H7 (cell line): ENCODE data around the gene MOV10L1. TPM values are rescaled to one million over a fixed set of nuclear protein-coding genes. Genes with fewer than 3 reads are reported as not detected.
"Not testable (repeated sequence)": the region's sequence is repeated elsewhere in the genome, so short reads cannot be mapped to it uniquely, and the experiment has no call there.

ENCODE experiments used
- DNase-seq: peaks from one replicate; pipeline ENCODE4 v3.0.0; 2012
- H3K27me3 ChIP-seq: 2 replicates; pipeline ENCODE4 v1.6.0; 2011; ENCODE audit warnings: mild to moderate bottlenecking, low read length; ENCODE audit not compliant: control insufficient read depth, insufficient read depth
- H3K36me3 ChIP-seq: replicated peaks from 2 replicates; pipeline ENCODE4 v1.5.1; 2011; ENCODE audit warnings: low read length; ENCODE audit not compliant: control insufficient read depth, insufficient read depth
- H3K4me3 ChIP-seq: 2 replicates; pipeline ENCODE4 v1.5.1; 2011; ENCODE audit warnings: low read depth, mild to moderate bottlenecking, control low read depth, low read length, moderate library complexity; ENCODE audit not compliant: insufficient read depth
- total RNA-seq: library from RNA; depleted of rRNA; stranded (reverse); fragments of >200 nt; shearing (Covaris generic); gene quantifications from 2 replicates; pipeline ENCODE4 v1.2.3, GENCODE V29; 2014

Gene MOV10L1
- total RNA-seq, 1 experiment from 2014 or later, result not detected

DNA sequence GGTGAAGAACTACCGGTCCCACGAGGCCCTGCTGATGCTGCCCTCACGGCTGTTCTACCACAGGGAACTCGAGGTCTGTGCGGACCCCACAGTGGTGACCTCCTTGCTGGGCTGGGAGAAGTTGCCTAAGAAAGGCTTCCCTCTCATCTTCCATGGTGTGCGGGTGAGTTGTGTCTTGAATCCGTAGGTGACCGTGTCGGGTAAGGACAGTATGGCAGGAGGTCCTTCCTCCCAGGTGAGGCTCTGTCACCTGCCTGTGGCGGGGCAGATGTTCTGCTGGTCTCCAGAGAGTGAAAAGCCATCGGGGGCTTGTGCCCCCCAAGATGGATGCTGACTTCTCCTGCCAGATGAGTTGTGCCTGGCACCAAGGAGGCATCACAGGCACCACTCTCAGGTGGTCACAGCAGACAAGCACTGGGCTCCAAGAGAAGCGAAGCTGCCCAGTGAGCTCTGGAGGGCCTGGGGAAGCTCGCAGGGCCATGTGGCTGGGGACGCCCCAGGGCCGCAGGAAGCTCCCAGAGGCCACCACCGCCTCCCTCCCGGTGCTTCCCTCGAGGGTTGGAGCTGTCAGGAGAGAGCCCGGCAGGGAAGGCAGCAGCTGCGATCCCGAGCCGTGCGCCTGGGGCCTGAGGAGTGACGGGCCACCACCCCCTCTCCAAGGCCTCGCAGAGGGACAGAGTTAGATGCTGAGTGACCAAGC is 63.4 kb downstream of the MOV10L1 start:
- no peaks in the 10 kb centered on the region for H3K36me3 ChIP-seq
- DNase-seq, result peak; percentile 49
- H3K4me3 ChIP-seq, result no peak overlapping the region
- H3K27me3 ChIP-seq, result no peaks in the 10 kb centered on the region

DNA sequence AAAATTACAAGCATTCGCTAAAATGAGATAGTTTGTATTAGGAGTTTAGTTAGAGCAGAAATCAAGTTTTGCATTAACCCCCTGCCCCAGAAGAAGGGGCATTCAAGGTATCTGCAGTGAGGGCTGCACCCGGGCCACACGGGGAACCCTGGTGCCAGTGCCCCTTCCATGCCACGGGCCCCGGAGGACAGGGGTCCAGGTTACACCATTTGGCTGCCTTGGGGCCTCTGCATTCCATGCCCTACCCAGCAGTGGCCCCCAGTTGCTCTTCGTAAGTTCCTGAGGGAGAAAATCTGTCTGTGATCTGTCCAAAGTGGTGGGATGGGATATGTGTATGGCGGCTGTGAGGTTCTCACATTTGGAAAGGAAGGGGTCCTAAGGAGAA is 63.9 kb downstream of the MOV10L1 start:
- DNase-seq, result no peak
- Histone ChIP-seq H3K4me3 (no peak overlapping the region), H3K27me3 (no peaks in the 10 kb centered on the region), H3K36me3 (no peaks in the 10 kb centered on the region)

DNA sequence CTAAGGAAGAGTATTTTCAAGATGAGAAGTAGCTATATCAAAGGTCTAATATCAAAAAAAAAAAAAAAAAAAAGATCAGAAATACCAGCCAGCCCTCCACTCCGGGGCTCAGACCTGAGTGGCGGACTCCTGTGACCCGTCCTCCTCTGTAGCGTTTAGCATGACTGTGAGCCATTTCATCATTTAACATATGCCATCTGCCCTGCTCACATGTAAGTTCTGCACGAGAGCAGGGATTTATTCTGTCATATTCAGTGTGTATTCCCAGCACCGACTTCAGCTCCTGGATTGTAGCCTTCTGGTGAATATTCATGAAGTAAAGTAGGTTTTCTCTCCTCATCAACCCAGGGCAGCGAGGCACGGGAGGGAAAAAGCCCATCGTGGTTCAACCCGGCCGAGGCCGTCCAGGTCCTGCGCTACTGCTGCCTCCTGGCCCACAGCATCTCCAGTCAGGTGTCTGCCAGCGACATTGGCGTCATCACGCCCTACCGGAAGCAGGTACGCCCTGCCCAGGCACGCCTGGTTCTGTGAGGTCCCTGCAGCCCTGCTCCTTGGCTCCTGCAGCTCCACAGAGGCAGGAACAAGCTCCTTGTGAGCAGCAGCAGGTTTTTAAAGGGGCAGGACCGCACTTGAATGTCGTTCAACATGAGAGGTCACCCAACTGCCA is 68.0 kb downstream of the MOV10L1 start:
- peak; percentile 44 for DNase-seq
- H3K36me3 ChIP-seq, result no peaks in the 10 kb centered on the region
- H3K27me3 ChIP-seq, result no peaks in the 10 kb centered on the region
- no peak overlapping the region for H3K4me3 ChIP-seq

DNA sequence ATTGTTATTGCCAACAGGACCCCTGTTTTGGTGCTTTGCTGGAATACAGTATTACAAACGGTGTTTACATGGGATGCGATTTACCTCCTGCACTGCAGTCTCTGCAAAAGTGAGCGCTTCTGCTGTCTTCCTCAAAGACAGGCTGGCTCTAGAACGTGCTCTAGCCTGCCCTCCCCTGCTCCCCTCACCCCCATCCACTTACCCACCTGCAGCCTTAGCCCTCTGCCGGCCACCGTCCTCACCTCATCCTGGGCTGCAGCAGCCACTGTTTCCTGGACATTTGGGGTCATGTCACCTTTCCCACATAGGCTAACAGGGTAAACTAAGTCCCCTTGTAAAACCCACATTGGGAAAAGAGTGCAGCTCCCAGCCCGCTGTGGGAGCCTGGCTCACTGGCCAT is 71.1 kb downstream of the MOV10L1 start:
- Histone ChIP-seq H3K36me3 (no peaks in the 10 kb centered on the region), H3K4me3 (no peak overlapping the region), H3K27me3 (no peaks in the 10 kb centered on the region)
- peak; percentile 78 for DNase-seq

DNA sequence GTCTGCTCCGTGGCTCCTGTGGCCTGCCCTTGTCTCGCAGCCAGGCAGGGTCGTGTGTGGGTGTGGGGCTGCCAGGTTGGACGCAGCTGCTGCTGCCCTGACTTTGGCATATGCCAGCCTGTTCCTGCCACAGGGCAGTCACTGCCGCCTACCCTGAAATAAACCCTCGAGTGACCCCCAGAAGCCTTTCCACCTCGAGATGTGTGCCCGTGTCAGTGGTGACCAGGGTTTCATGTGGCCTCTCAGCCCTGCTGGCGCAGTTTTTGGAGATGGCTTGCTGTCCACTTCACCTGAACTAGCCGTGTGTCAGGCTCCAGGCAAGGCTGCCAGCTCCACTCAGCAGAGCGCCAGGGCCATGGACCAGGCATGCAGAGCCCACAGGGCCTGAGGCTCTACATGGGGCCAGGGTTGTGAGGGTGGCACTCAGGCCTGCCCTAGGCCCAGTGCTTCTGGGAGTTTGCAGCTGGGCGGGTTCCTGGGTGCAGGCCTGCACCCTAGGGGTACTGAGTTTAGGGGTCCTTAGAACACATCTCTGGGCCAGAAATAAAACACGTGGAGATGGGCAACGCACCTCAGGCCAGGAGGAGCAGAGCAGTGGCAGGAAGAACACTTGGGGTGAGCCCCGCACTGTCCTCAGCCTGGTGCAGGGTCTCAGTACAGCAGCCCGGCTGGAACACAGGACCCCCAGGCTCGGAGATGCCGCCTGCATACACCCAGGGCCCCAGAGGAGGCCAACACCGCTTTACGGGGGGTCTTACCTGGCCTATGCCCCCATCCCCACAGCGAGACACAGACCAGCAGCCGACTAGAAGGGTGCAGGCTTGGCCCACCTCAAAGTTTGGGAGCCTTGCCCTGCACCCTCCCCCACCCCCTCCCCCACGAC is 71.9 kb downstream of the MOV10L1 start:
- Histone ChIP-seq H3K36me3 (no peaks in the 10 kb centered on the region), H3K27me3 (no peaks in the 10 kb centered on the region), H3K4me3 (no peak overlapping the region)
- peak; percentile 43 for DNase-seq

DNA sequence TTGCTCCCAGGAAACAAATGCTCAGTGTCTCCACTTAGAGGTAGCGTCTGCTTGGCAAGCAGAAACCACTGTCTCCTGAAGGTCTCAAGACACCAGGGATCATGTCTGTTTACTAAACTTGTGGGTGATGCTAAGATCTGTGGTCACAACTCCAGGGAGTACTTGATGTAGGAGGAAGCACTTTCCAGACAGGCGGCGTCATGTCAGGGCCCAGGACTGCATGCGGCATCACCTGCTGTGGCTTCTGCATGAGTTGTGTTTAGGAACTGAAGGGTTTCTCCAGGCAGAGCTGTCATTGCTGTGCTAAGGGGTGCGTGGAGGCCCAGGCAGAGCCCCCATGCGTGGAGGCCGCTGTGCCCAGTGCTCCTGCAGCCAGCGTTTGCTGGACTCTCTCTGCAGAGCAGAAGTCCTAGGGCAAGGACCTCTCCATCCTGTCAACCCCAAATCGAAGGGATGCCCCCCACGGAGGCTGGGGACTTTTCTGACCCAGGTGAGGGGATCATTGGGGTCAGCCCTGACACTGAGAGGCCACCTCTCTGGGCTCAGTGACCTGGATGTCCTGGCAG is 72.7 kb downstream of the MOV10L1 start:
- no peak for DNase-seq
- H3K27me3 ChIP-seq, result no peaks in the 10 kb centered on the region
- no peak overlapping the region for H3K4me3 ChIP-seq
- H3K36me3 ChIP-seq, result no peaks in the 10 kb centered on the region

DNA sequence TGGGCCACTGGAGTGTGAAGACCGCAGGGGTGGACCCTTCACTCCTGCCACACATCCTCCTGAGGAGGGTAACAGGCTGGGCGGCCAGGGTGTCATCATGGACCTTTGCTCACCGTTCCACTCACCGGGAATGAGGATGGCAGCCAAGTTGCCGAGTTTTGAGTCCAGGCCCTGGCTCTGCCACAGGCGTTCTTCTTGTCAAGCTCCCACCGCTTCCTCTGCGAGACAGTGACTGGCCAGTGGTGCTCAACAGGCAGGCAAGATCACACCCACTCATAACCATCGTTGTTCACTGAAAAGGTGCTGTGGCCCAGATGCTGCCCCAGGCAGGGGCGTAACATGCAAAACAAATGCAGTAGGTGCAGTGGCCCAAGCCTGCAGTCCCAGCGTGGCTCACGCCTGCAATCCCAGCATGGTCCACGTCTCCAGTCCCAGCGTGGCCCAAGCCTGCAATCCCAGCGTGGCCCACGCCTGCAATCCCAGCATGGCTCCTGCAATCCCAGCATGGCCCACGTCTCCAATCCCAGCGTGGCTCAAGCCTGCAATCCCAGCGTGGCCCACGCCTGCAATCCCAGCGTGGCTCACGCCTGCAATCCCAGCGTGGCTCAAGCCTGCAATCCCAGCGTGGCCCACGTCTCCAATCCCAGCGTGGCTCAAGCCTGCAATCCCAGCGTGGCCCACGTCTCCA is 75.8 kb downstream of the MOV10L1 start:
- Histone ChIP-seq H3K36me3 (no peaks in the 10 kb centered on the region), H3K4me3 (no peak overlapping the region), H3K27me3 (peaks cover 9% of the 10 kb centered on the region)
- DNase-seq, result no peak

DNA sequence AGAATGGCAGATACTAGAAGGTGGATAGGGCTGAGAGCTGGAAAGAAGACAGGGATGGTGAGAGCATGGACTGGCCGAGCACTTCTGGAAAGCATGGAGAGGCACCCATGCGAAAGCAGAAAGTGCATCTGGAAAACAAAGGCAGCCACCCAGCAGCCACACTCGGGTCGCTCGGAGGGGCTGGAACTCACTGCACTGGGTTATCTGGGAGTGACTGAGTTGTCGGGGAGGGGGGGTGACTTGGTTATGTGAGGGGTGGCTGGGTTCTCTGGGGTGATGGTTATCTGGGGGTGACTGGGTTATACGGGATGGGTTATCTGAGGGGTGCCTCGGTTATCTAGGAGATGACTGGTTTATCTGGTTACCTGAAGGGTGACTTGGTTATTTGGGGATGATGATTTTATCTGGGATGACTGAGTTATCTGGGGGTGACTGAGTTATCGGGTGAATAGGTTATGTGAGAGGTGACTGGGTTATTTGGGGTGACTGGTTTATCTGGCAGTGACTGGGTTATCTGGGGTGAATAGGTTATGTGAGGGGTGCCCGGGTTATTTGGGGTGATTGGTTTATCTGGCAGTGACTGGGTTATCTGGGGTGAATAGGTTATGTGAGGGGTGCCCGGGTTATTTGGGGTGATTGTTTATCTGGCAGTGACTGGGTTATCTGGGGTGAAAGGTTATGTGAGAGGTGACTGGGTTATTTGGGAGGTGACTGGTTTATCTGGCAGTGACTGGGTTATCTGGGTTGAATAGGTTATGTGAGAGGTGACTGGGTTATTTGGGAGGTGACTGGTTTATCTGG is 78.1 kb downstream of the MOV10L1 start:
- Histone ChIP-seq H3K27me3 (peaks cover 19% of the 10 kb centered on the region), H3K4me3 (no peak overlapping the region), H3K36me3 (no peaks in the 10 kb centered on the region)
- DNase-seq, result no peak

DNA sequence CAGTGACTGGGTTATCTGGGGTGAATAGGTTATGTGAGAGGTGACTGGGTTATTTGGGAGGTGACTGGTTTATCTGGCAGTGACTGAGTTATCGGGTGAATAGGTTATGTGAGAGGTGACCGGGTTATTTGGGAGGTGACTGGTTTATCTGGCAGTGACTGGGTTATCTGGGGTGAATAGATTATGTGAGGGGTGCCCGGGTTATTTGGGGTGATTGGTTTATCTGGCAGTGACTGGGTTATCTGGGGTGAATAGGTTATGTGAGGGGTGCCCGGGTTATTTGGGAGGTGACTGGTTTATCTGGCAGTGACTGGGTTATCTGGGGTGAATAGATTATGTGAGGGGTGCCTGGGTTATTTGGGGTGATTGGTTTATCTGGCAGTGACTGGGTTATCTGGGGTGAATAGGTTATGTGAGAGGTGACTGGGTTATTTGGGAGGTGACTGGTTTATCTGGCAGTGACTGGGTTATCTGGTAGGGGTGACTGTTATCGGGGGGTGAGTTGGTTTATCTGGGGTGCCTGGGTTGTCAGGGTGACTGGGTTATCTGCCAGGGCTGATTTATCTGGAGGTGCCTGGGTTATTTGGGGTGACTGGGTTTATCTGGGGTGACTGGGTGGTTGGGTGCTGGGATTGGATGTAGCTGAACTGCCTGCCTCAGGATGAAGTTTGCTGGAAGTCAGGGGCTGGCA is 78.8 kb downstream of the MOV10L1 start:
- not testable (repeated sequence) for H3K4me3 ChIP-seq, H3K36me3 ChIP-seq, DNase-seq
- peaks cover 19% of the 10 kb centered on the region for H3K27me3 ChIP-seq

DNA sequence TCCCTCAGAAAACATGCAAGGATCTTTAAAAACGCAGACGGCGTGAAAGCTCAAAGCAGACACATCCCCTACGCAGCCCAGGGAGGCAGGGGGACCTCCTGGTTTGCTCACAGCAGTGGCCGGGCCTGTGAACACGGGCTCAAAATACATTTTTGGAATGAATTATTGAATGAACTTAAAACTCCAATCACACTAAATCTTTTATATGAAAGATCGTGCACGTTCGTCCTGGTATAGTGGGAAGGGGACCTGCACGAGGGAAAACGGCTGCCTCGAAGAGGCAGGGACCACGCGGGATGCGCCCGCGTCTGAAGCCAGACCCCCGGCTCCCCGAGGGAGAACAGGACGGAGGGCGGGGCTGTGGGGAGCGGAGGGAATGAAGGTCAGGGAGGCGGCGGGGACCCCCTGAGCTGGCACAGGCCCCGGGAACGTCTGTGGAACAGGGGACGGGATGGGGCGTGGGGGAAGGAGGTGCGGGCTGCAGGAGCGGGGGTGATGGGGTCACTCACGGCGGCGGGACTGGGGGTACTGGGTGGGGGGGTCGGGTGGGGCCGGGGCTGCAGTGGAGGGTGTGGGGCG is 79.5 kb downstream of the MOV10L1 start:
- H3K27me3 ChIP-seq, result peaks cover 19% of the 10 kb centered on the region
- H3K4me3 ChIP-seq, result peak overlapping the region; percentile 49
- no peaks in the 10 kb centered on the region for H3K36me3 ChIP-seq
- peak; percentile 78 for DNase-seq

DNA sequence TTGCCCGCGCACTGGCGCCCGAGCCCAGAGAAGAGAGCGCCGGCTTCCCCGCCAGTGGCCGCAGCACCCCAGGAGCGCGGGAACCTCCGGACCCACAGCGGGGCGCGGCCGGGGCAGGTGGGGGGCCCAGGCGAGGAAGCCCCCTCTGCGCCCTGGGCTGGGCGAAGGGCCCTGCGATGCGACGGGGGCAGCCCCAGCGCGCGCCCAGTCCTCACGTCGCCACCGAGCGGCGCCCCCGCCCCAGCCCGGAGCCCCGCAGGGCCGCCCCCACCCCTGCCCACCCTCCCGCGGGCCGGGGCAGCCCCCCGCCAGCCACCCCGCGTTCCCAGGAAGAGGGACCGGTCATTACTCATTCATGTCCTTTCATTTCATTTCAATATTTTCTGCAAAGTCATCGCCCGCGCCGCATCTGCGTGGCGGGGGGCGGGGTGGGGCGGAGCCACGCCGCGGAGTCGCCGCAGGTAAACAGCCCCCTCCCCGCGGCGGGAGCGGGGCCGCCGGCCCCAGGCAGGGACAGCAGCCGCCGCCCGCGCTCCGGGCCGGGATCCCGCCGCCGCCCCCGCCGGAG is 80.1 kb downstream of the MOV10L1 start:
- peak; percentile 93 for DNase-seq
- H3K4me3 ChIP-seq, result peak overlapping the region; percentile 49
- no peaks in the 10 kb centered on the region for H3K36me3 ChIP-seq
- H3K27me3 ChIP-seq, result peaks cover 19% of the 10 kb centered on the region

DNA sequence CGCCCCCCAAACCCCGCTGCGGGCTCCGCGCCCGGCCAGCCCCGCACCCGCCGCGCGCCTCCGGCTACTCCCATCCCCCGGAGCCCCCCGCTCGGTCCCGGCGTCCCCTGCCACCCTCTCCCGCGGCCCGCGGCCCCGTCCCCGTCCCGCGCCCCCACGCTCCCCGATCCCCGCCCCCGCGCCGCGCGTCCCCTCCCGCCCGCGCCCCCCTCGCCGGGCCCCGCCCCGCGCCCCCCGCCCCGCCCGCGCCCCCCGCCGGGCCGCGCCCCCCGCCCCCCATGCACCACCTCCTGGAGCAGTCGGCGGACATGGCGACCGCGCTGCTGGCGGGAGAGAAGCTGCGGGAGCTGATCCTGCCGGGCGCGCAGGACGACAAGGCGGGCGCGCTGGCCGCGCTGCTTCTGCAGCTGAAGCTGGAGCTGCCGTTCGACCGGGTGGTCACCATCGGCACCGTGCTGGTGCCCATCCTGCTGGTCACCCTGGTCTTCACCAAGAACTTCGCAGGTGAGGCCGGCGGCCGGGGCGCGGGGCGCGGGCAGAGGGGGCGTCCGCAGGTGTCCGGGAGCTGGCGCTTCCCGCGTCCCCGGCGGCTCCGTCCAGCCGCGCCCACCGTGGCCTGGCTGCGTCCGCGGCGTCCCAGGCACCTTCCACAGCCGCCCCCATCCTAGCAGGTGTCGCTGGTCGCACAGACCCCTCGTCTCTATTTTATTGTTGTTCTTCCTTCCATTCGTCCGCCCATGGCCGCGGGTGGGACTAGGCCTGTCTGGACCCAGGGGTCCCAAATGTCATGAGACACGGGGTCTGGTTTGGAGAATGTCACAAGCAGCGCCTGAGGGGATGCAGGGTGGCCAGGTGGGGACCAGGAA is 80.9 kb downstream of the MOV10L1 start, which contains the start of gene PANX2:
Gene PANX2, plus strand, starts transcription at position 279 of the 866 bp plus-strand sequence. Its CDS starts 0 bp downstream, at position 279.
- Histone ChIP-seq H3K27me3 (peaks cover 19% of the 10 kb centered on the region), H3K4me3 (peak within 1 kb of the TSS; percentile 65), H3K36me3 (no peaks in the 10 kb centered on the region)
- peak; percentile 85 for DNase-seq
